ENCODE data around the gene ASPG.
A peak's percentile ranks its signal among the peaks of the same experiment; 100 is the strongest.

ASPG gene

DNA sequence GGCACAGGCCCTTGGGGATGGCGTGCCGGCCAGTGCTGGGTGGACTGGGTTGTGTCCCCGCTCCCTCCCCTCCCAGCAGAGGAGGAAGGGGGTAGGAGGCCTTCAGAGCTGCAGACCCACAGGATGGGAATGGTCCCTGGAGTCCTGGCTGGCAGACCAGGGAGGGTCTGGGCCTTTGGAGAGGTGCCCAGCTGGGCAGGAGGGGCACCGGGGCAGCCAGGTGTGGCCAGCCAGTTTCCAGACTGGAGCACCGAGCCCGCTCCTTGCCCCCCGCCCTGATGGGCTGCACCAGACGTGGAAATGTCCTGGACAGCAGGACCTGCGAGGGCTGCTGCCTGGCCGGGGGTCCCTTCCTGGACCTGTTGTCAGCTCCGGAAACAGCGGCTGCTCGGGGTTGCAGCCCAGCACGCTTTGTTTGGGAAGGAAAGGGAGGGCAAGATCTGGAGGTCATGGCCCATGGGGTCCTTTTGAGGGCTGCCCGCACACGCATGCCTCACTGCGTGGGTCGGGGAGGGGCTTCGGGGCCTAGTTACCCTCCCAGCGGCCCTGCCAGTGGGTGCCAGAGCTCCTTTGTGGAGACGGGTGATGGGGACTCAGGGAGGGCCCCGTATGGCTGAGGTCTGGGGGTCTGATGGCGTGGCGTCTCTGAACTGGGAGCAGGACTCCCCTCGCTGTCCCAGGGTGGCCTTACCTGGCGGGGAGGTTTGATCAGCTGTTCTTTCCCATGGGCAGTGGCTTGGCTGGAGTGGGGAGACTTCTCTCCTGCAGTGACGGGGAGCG, 62.0 kb downstream of the ASPG start:
- TF ChIP-seq, protein P1, sequence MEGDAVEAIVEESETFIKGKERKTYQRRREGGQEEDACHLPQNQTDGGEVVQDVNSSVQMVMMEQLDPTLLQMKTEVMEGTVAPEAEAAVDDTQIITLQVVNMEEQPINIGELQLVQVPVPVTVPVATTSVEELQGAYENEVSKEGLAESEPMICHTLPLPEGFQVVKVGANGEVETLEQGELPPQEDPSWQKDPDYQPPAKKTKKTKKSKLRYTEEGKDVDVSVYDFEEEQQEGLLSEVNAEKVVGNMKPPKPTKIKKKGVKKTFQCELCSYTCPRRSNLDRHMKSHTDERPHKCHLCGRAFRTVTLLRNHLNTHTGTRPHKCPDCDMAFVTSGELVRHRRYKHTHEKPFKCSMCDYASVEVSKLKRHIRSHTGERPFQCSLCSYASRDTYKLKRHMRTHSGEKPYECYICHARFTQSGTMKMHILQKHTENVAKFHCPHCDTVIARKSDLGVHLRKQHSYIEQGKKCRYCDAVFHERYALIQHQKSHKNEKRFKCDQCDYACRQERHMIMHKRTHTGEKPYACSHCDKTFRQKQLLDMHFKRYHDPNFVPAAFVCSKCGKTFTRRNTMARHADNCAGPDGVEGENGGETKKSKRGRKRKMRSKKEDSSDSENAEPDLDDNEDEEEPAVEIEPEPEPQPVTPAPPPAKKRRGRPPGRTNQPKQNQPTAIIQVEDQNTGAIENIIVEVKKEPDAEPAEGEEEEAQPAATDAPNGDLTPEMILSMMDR (IDR thresholded peaks at IDR 0.05; ENCODE audit: low read depth, low read length): no peak
- no peak overlapping the region for H3K4me3 ChIP-seq (replicated peaks in 1 of 2; ENCODE audit: low read depth in 2 of 2, low read length in 2 of 2)
- DNase-seq (ENCODE audit: low read depth in 2 of 2): no peak

DNA sequence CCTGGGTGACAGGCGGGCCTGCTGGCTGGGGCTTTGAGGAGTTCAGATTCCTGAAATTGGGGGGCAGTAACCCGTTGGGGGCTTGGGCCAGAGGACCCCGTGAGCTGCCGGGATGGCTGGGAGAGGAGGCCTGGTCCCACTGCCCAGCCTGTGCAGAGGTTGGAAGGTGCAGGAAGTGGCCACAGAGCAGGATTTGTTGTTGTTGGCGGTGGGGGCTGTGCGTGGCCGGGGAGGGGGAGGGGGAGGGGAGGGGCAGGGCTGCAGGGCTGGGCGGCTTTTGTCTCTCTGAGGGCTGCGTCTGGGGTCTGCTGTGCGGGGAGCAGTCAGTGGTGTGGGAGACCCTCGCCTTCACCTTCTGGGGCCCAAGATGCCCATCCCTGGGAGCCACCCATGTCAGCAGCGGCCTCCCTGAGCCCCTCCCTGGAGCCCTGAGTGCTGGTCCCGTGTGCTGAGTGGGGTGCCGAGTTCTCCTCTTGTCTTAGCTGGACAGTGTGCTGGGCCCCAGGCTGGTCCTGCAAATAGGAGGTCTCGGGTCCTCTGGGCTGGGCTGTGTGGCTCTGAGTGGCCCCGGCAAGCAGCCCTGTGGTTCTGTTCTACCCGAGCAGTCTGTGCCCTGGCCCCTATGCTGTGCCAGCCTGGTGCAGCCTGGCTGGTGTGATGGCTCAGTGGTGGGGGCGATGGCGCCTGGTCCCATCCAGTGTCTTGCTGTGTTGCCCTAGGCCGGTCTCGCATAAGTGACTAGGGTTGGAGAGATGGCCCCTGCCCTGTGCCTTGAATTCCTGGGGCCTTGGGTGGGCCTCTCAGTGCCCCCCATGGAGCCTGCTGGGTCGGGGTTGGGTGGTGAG, 63.2 kb downstream of the ASPG start:
- H3K4me3 ChIP-seq (replicated peaks in 1 of 2; ENCODE audit: low read depth in 2 of 2, low read length in 2 of 2): no peak overlapping the region
- TF ChIP-seq, protein P1 (IDR thresholded peaks at IDR 0.05; ENCODE audit: low read depth, low read length): no peak
- no peak for DNase-seq (ENCODE audit: low read depth in 2 of 2)

DNA sequence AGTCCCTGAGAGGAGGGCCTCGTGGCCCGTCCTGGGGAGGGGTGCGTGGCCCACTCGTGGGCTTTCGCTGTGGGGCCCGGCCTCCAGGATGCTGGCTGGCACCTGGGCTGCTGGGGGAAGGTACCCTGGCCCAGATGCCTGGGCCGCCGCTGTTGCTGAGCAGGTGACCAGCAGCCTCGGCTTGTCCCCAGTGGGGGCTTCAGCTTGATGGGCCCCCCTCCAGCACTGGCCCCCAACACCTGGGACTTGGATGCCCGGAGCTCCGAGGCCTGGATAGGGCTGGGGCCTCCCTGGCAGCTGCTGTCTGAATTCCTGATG, 63.7 kb downstream of the ASPG start:
- no peak overlapping the region for H3K4me3 ChIP-seq (replicated peaks in 1 of 2; ENCODE audit: low read depth in 2 of 2, low read length in 2 of 2)
- DNase-seq (ENCODE audit: low read depth in 2 of 2): no peak
- TF ChIP-seq, protein P1 (IDR thresholded peaks at IDR 0.05; ENCODE audit: low read depth, low read length): no peak

DNA sequence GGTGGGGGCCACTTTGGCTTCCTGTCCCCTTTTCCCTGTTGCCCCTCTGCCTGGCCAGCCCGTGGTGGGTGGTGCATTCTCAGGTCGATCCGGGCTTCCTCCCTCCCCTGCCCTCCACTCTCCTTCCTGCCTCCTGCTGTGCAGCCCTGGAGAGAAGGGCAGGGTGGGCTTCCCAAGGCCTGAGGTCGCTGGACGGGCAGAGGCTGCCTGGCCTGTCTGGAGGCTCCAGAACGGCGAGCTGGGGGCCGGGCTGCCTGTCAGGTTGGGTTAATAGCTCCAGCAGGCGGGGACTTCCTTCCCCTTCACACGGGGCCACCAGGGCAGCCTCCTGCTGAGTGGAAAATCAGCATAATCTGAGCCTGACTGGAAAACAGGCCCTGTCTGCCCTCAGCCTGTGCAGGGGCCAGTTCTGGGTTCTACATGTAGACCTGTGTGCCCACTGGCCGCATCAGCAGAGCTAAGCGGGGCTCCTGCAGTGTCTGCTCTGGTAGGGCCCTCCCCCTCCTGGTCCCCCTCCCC, 64.2 kb downstream of the ASPG start:
- TF ChIP-seq, protein P1 (IDR thresholded peaks at IDR 0.05; ENCODE audit: low read depth, low read length): no peak
- peak in 1 of 2 donors; percentile 12 for DNase-seq (ENCODE audit: low read depth in 2 of 2)
- H3K4me3 ChIP-seq (replicated peaks in 1 of 2; ENCODE audit: low read depth in 2 of 2, low read length in 2 of 2): no peak overlapping the region

DNA sequence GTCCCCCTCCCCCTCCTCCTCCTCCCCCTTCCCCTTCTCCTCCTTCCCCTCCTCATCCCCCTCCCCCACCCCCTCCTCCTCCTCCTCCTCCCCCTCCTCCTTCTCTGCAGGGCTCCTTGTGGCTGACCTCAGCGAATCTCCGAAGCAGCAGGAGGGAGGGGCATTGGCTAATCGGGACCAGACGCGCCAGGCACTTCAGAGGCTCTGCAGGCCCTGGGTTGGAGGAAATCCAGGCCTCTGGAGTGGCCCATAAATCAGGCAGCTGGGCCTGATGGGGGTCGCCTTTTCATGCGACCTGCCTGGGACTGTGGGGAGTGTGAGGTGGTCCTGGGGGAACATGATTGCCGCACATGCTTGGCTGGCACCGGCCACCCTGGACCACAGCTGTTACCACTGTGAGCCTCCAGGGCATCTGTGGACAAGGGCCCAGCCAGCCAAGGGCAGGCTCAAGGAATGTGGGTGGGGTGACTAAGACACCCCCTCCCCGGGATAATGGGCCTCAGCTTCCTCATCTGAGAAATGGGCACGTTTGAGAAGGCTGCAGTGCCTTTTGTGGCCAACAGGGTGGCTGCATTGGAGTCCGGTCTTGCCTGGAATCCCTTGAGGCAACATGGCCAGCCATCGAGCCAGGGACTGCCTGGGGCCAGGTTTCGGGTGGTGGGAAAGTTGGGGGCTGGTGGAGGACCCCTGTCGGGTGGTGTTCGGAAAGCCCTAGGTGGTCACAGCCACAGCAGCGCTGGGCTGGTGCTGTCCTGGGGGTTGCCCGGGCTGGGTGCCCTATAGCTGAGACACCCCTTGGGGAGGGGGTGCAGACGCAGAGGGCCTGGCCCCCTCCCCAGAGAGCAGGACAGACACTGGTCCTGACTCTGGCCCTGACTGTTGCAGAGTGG, 64.9 kb downstream of the ASPG start:
- peak in 1 of 2 donors; percentile 35 for DNase-seq (ENCODE audit: low read depth in 2 of 2)
- TF ChIP-seq, protein P1 (IDR thresholded peaks at IDR 0.05; ENCODE audit: low read depth, low read length): peak; percentile 10
- H3K4me3 ChIP-seq (replicated peaks in 1 of 2; ENCODE audit: low read depth in 2 of 2, low read length in 2 of 2): no peak overlapping the region

DNA sequence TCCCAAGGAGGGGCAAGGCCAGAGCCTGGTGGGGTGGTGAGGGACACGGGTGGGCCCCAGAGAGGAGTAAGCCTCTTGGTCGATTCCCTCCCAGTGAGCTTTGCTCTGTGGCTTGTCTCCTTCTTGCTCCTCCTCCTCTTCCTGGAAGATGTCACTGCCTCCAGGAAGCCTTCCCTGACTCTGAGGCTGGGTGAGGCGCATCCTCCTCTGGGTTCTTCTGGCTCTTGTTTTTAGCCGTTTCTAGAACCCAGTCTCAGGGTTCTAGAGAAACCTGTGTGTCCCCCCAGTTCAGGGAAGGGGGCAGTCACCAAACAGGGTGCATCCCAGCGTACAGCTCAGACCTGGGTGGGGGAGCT, 65.5 kb downstream of the ASPG start:
- TF ChIP-seq, protein P1 (IDR thresholded peaks at IDR 0.05; ENCODE audit: low read depth, low read length): no peak
- no peak for DNase-seq (ENCODE audit: low read depth in 2 of 2)
- H3K4me3 ChIP-seq (replicated peaks in 1 of 2; ENCODE audit: low read depth in 2 of 2, low read length in 2 of 2): no peak overlapping the region

All from cardiac fibroblast (primary cell).